Measurements from ENCODE around the gene CYP4F8.
A peak's percentile ranks its signal among the peaks of the same experiment; 100 is the strongest.
"Not testable (repeated sequence)": the region's sequence is repeated elsewhere in the genome, so short reads cannot be mapped to it uniquely, and the experiment has no call there.

The CYP4F8 gene

GRCh38 chr19:15584541-15585115 lies 30.4 kb upstream of the CYP4F8 start:
- no peak overlapping the region for H3K27ac ChIP-seq
- TF ChIP-seq POLR2AphosphoS5 (IDR thresholded peaks at IDR 0.05; ENCODE audit: borderline replicate concordance, low read depth, low read length), result no peak
- no peak for TF ChIP-seq EZH2 (IDR thresholded peaks at IDR 0.05)
- TF ChIP-seq FOXP2 (optimal IDR thresholded peaks at IDR 0.05; ENCODE audit: control extremely low read depth, extremely low read length, insufficient read depth), result no peak
- no peaks in the 10 kb centered on the region for H3K36me3 ChIP-seq (ENCODE audit: insufficient read depth, low read length)
- no peaks in the 10 kb centered on the region for H3K9me3 ChIP-seq (ENCODE audit: low read depth, low read length)
- peak; percentile 20 for DNase-seq (ENCODE audit: low read depth, low spot score)
- H3K4me3 ChIP-seq, result no peak overlapping the region
- H3K9ac ChIP-seq (ENCODE audit: insufficient read length), result no peak overlapping the region

- H3K9me3 ChIP-seq (ENCODE audit: low read depth, low read length), result no peaks in the 10 kb centered on the region
- no peak overlapping the region for H3K4me3 ChIP-seq
- no peaks in the 10 kb centered on the region for H3K36me3 ChIP-seq (ENCODE audit: insufficient read depth, low read length)
- no peak overlapping the region for H3K9ac ChIP-seq (ENCODE audit: insufficient read length)
- TF ChIP-seq FOXP2 (optimal IDR thresholded peaks at IDR 0.05; ENCODE audit: control extremely low read depth, extremely low read length, insufficient read depth), result no peak
- TF ChIP-seq POLR2AphosphoS5 (IDR thresholded peaks at IDR 0.05; ENCODE audit: borderline replicate concordance, low read depth, low read length), result no peak
- no peak for TF ChIP-seq EZH2 (IDR thresholded peaks at IDR 0.05)
- DNase-seq (ENCODE audit: low read depth, low spot score), result no peak
- no peak overlapping the region for H3K27ac ChIP-seq
These were observed 27.4 kb upstream of the CYP4F8 start for GRCh38 chr19:15587663-15588062.

- no peak for TF ChIP-seq EZH2 (IDR thresholded peaks at IDR 0.05)
- no peak for TF ChIP-seq FOXP2 (optimal IDR thresholded peaks at IDR 0.05; ENCODE audit: control extremely low read depth, extremely low read length, insufficient read depth)
- no peak for TF ChIP-seq POLR2AphosphoS5 (IDR thresholded peaks at IDR 0.05; ENCODE audit: borderline replicate concordance, low read depth, low read length)
- Histone ChIP-seq H3K27ac (no peak overlapping the region), H3K9ac (ENCODE audit: insufficient read length) (no peak overlapping the region), H3K9me3 (ENCODE audit: low read depth, low read length) (no peaks in the 10 kb centered on the region), H3K36me3 (ENCODE audit: insufficient read depth, low read length) (no peaks in the 10 kb centered on the region), H3K4me3 (no peak overlapping the region)
- no peak for DNase-seq (ENCODE audit: low read depth, low spot score)
These were observed 26.8 kb upstream of the CYP4F8 start for GRCh38 chr19:15588265-15588664.

- H3K9me3 ChIP-seq (ENCODE audit: low read depth, low read length), result no peaks in the 10 kb centered on the region
- no peak for TF ChIP-seq POLR2AphosphoS5 (IDR thresholded peaks at IDR 0.05; ENCODE audit: borderline replicate concordance, low read depth, low read length)
- no peak for TF ChIP-seq FOXP2 (optimal IDR thresholded peaks at IDR 0.05; ENCODE audit: control extremely low read depth, extremely low read length, insufficient read depth)
- no peak for TF ChIP-seq EZH2 (IDR thresholded peaks at IDR 0.05)
These were observed 25.1 kb upstream of the CYP4F8 start for GRCh38 chr19:15589760-15590451.

GRCh38 chr19:15591796-15592195 lies 23.2 kb upstream of the CYP4F8 start:
- Histone ChIP-seq H3K9me3 (ENCODE audit: low read depth, low read length) (no peaks in the 10 kb centered on the region), H3K9ac (ENCODE audit: insufficient read length) (no peak overlapping the region), H3K4me3 (no peak overlapping the region), H3K27ac (no peak overlapping the region), H3K36me3 (ENCODE audit: insufficient read depth, low read length) (no peaks in the 10 kb centered on the region)
- no peak for TF ChIP-seq EZH2 (IDR thresholded peaks at IDR 0.05)
- TF ChIP-seq POLR2AphosphoS5 (IDR thresholded peaks at IDR 0.05; ENCODE audit: borderline replicate concordance, low read depth, low read length), result no peak
- TF ChIP-seq FOXP2 (optimal IDR thresholded peaks at IDR 0.05; ENCODE audit: control extremely low read depth, extremely low read length, insufficient read depth), result no peak
- DNase-seq (ENCODE audit: low read depth, low spot score), result no peak

More at GRCh38 chr19:15589760-15590451, 25.1 kb upstream of the CYP4F8 start:
- Histone ChIP-seq H3K36me3 (ENCODE audit: insufficient read depth, low read length) (no peaks in the 10 kb centered on the region), H3K9ac (ENCODE audit: insufficient read length) (no peak overlapping the region), H3K4me3 (no peak overlapping the region), H3K27ac (no peak overlapping the region)
- no peak for DNase-seq (ENCODE audit: low read depth, low spot score)

- H3K27ac ChIP-seq; DNase-seq (ENCODE audit: low read depth, low spot score); H3K4me3 ChIP-seq; H3K9ac ChIP-seq (ENCODE audit: insufficient read length); H3K9me3 ChIP-seq (ENCODE audit: low read depth, low read length); H3K36me3 ChIP-seq (ENCODE audit: insufficient read depth, low read length): not testable (repeated sequence)
These were observed 22.5 kb upstream of the CYP4F8 start for GRCh38 chr19:15592506-15592905.

- H3K4me3 ChIP-seq; DNase-seq (ENCODE audit: low read depth, low spot score); H3K9me3 ChIP-seq (ENCODE audit: low read depth, low read length); H3K9ac ChIP-seq (ENCODE audit: insufficient read length); H3K36me3 ChIP-seq (ENCODE audit: insufficient read depth, low read length); H3K27ac ChIP-seq: not testable (repeated sequence)
These were observed 21.3 kb upstream of the CYP4F8 start for GRCh38 chr19:15593766-15594165.

GRCh38 chr19:15595069-15595468 lies 19.9 kb upstream of the CYP4F8 start:
- H3K36me3 ChIP-seq (ENCODE audit: insufficient read depth, low read length), result no peaks in the 10 kb centered on the region
- no peak overlapping the region for H3K27ac ChIP-seq
- no peak overlapping the region for H3K4me3 ChIP-seq
- H3K9ac ChIP-seq (ENCODE audit: insufficient read length), result no peak overlapping the region
- DNase-seq (ENCODE audit: low read depth, low spot score), result no peak
- TF ChIP-seq POLR2AphosphoS5 (IDR thresholded peaks at IDR 0.05; ENCODE audit: borderline replicate concordance, low read depth, low read length), result no peak
- TF ChIP-seq FOXP2 (optimal IDR thresholded peaks at IDR 0.05; ENCODE audit: control extremely low read depth, extremely low read length, insufficient read depth), result no peak
- no peak for TF ChIP-seq EZH2 (IDR thresholded peaks at IDR 0.05)
- H3K9me3 ChIP-seq (ENCODE audit: low read depth, low read length), result no peaks in the 10 kb centered on the region

- not testable (repeated sequence) for DNase-seq (ENCODE audit: low read depth, low spot score); H3K36me3 ChIP-seq (ENCODE audit: insufficient read depth, low read length); H3K27ac ChIP-seq
These were observed 6.8 kb upstream of the CYP4F8 start for GRCh38 chr19:15607978-15608925.

More at GRCh38 chr19:15607978-15608925, 6.8 kb upstream of the CYP4F8 start:
- not testable (repeated sequence) for H3K9me3 ChIP-seq (ENCODE audit: low read depth, low read length); H3K9ac ChIP-seq (ENCODE audit: insufficient read length); H3K4me3 ChIP-seq
